ENCODE results near the gene ERAP2. TPM values are rescaled to one million over a fixed set of nuclear protein-coding genes. Genes with fewer than 3 reads are reported as not detected.

Gene ERAP2
- total and polyA plus RNA-seq, 10 of the 15 experiments (the other 5 are each of a cell fraction or from before 2014, with no cell fraction given) = 4.0 to 28.7 (median 11.7) TPM

DNA sequence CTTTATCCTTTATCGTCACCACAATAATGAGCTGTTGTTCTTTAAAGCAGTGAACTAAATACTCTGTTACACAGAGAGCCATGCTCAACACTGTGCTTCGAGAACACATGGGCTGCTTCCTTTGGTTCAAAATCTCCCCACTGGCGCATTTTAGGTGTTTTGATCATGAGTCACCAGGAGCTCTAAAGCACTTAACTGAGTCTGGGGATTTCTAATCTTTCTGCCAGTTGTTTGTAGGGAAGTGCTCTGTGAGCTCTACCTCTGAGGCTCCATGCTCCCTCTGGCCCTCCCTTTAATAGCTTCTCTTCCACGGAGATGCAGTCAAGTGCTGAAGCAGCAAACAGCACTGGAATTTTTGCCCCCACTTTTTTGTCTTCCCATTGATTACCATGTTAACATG is 17.0 kb downstream of the ERAP2 start:
- POLR2A ChIA-PET = interaction anchor here (0.9 to 1.6 kb wide), 2 partner anchors 21 to 38 kb away, joined by 3 to 5 read pairs; no protein-coding TSS in a partner anchor
- in situ Hi-C loops (cut with MboI) (no loop called here), intact Hi-C loops (cut with micrococcal nuclease; ENCODE audit: unreplicated experiment) (no loop called here)
- no peak overlapping the region for H3K4me2 ChIP-seq (ENCODE audit: control insufficient read depth, insufficient read depth)
- SMC1A ChIA-PET (ENCODE audit: uncharacterized antibody, unreplicated experiment) = interaction anchor here (0.6 to 8.5 kb wide), 9 partner anchors 10 to 100 kb away, joined by 3 to 140 read pairs (median 3); partner anchors contain the start of gene ERAP2
- no peak overlapping the region for H3K9ac ChIP-seq (ENCODE audit: control insufficient read depth, insufficient read depth, low read length)
- WGBS (ENCODE audit: insufficient coverage, insufficient replicate concordance, low lambda C conversion rate, missing lambda C conversion rate) = 79% methylated on average over 4 of the region's 4 CpGs
- H3K27ac ChIP-seq (ENCODE audit: control insufficient read depth, insufficient read depth) = no peak overlapping the region
- H2AFZ ChIP-seq (ENCODE audit: control insufficient read depth, low read depth, low read length) = no peak overlapping the region
- no peak for TF ChIP-seq GABPA (IDR thresholded peaks at IDR 0.05; ENCODE audit: low read depth)
- no peak for TF ChIP-seq CREB1 (IDR thresholded peaks at IDR 0.05; ENCODE audit: low read depth)
- TF ChIP-seq HDAC2 (IDR thresholded peaks at IDR 0.05) = no peak
- no peak for TF ChIP-seq FOXM1 (IDR thresholded peaks at IDR 0.05; ENCODE audit: low read depth, low read length)
- TF ChIP-seq MYB (IDR thresholded peaks at IDR 0.05; ENCODE audit: borderline replicate concordance, low read depth, low read length) = no peak
- no peak for TF ChIP-seq NR2C2 (IDR thresholded peaks at IDR 0.05; ENCODE audit: borderline replicate concordance, control insufficient read depth, insufficient read length, low read depth)
- TF ChIP-seq ZNF274 (IDR thresholded peaks at IDR 0.05; ENCODE audit: insufficient read depth, insufficient read length) = no peak
- no peak for TF ChIP-seq TCF12 (IDR thresholded peaks at IDR 0.05; ENCODE audit: low read depth, low read length)
- no peak for TF ChIP-seq DPF2 (IDR thresholded peaks at IDR 0.05)
- TF ChIP-seq, protein P1, sequence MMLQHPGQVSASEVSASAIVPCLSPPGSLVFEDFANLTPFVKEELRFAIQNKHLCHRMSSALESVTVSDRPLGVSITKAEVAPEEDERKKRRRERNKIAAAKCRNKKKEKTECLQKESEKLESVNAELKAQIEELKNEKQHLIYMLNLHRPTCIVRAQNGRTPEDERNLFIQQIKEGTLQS (IDR thresholded peaks at IDR 0.05; ENCODE audit: borderline replicate concordance, extremely low read depth, low read depth, low read length) = no peak
- no peak for TF ChIP-seq LARP7 (IDR thresholded peaks at IDR 0.05)
- TF ChIP-seq, protein P2, sequence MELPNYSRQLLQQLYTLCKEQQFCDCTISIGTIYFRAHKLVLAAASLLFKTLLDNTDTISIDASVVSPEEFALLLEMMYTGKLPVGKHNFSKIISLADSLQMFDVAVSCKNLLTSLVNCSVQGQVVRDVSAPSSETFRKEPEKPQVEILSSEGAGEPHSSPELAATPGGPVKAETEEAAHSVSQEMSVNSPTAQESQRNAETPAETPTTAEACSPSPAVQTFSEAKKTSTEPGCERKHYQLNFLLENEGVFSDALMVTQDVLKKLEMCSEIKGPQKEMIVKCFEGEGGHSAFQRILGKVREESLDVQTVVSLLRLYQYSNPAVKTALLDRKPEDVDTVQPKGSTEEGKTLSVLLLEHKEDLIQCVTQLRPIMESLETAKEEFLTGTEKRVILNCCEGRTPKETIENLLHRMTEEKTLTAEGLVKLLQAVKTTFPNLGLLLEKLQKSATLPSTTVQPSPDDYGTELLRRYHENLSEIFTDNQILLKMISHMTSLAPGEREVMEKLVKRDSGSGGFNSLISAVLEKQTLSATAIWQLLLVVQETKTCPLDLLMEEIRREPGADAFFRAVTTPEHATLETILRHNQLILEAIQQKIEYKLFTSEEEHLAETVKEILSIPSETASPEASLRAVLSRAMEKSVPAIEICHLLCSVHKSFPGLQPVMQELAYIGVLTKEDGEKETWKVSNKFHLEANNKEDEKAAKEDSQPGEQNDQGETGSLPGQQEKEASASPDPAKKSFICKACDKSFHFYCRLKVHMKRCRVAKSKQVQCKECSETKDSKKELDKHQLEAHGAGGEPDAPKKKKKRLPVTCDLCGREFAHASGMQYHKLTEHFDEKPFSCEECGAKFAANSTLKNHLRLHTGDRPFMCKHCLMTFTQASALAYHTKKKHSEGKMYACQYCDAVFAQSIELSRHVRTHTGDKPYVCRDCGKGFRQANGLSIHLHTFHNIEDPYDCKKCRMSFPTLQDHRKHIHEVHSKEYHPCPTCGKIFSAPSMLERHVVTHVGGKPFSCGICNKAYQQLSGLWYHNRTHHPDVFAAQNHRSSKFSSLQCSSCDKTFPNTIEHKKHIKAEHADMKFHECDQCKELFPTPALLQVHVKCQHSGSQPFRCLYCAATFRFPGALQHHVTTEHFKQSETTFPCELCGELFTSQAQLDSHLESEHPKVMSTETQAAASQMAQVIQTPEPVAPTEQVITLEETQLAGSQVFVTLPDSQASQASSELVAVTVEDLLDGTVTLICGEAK (IDR thresholded peaks at IDR 0.05; ENCODE audit: borderline replicate concordance) = no peak
- peaks cover 3 to 34% of the 10 kb centered on the region in 2 experiments for H3K36me3 ChIP-seq (ENCODE audit: control insufficient read depth in 2 of 2, insufficient read depth in 2 of 2, low read length in 1 of 2)
- no peaks in the 10 kb centered on the region for H3K79me2 ChIP-seq (ENCODE audit: control insufficient read depth, insufficient read depth, low read length)
- no TSS peak for BruUV-seq (replicated peaks)
- H4K20me1 ChIP-seq (ENCODE audit: control insufficient read depth, insufficient read depth) = no peaks in the 10 kb centered on the region
- no peak for FAIRE-seq
- H3K4me3 ChIP-seq = no peak overlapping the region
- H3K9me3 ChIP-seq (replicated peaks; ENCODE audit: control insufficient read depth, insufficient read depth, low read length) = no peaks in the 10 kb centered on the region
- peaks cover 10% of the 10 kb centered on the region; the same call in 1 of the 2 replicates for H3K4me1 ChIP-seq (ENCODE audit: control insufficient read depth, insufficient read depth, low read length)
- H3K27me3 ChIP-seq (replicated peaks in 1 of 2; ENCODE audit: control insufficient read depth in 2 of 2, insufficient read depth in 2 of 2, low read length in 1 of 2) = no peaks in the 10 kb centered on the region
- ATAC-seq = peak; percentile 19; the same call in 2 of the 3 replicates
- DNase-seq (ENCODE audit: low read depth, low spot score) = no peak
- CTCF ChIA-PET = interaction anchor here (0.8 to 1.6 kb wide), 4 partner anchors 9 to 24 kb away, joined by 3 to 10 read pairs (median 4); partner anchors contain the start of gene ERAP2
- RAD21 ChIA-PET (ENCODE audit: unreplicated experiment) = interaction anchor here (0.7 to 2.1 kb wide), 10 partner anchors 9 to 268 kb away, joined by 3 to 9 read pairs (median 4); partner anchors contain the start of genes ERAP2 and LNPEP

Measured in GM12878 (cell line).